C4-2B (cell line): ENCODE measurements around the gene MGST1.

Experiments used
- CTCF ChIP-seq: fragments of 450-650 bp; conservative IDR thresholded peaks from 2 replicates; pipeline ENCODE4 v1.5.1; 2017; ENCODE audit warnings: mild to moderate bottlenecking
- ZFX ChIP-seq: fragments of 450-650 bp; IDR thresholded peaks from 2 replicates; pipeline ENCODE4 v1.6.1; 2017

- TF ChIP-seq CTCF (no peak), ZFX (no peak)
These were observed 13.8 kb downstream of the MGST1 start for GRCh38 chr12:16361142-16361783.
